ENCODE results near the gene IL6ST.
"Not testable (repeated sequence)": the region's sequence is repeated elsewhere in the genome, so short reads cannot be mapped to it uniquely, and the experiment has no call there.

Gene IL6ST

GRCh38 chr5:55994495-55994997 lies at the start of gene IL6ST:
TSS of gene IL6ST (minus strand) at chr5:55994963. CDS start at chr5:55976278, 18,685 bp downstream.
- peak; percentile 28 for DNase-seq (ENCODE audit: low read depth)

- DNase-seq (ENCODE audit: low read depth): no peak
These were observed 45.2 kb upstream of the IL6ST start for GRCh38 chr5:56039985-56040384.

- DNase-seq (ENCODE audit: low read depth): not testable (repeated sequence)
These were observed 43.4 kb upstream of the IL6ST start for GRCh38 chr5:56038206-56038605.

- no peak for DNase-seq (ENCODE audit: low read depth)
These were observed 42.8 kb upstream of the IL6ST start for GRCh38 chr5:56037531-56038010.

GRCh38 chr5:56035394-56035793 lies 40.6 kb upstream of the IL6ST start:
- not testable (repeated sequence) for DNase-seq (ENCODE audit: low read depth)

GRCh38 chr5:56029871-56030630 lies 35.3 kb upstream of the IL6ST start:
- not testable (repeated sequence) for DNase-seq (ENCODE audit: low read depth)

GRCh38 chr5:56029457-56029856 lies 34.7 kb upstream of the IL6ST start:
- DNase-seq (ENCODE audit: low read depth): no peak

- no peak for DNase-seq (ENCODE audit: low read depth)
These were observed 33.9 kb upstream of the IL6ST start for GRCh38 chr5:56028708-56029107.

- DNase-seq (ENCODE audit: low read depth): no peak
These were observed 32.1 kb upstream of the IL6ST start for GRCh38 chr5:56026863-56027300.

GRCh38 chr5:56025151-56025885 lies 30.6 kb upstream of the IL6ST start:
- DNase-seq (ENCODE audit: low read depth): no peak

- DNase-seq (ENCODE audit: low read depth): no peak
These were observed 30.0 kb upstream of the IL6ST start for GRCh38 chr5:56024810-56025150.

- no peak for DNase-seq (ENCODE audit: low read depth)
These were observed 28.5 kb upstream of the IL6ST start for GRCh38 chr5:56023296-56023695.

- DNase-seq (ENCODE audit: low read depth): no peak
These were observed 24.8 kb upstream of the IL6ST start for GRCh38 chr5:56019306-56020272.

- DNase-seq (ENCODE audit: low read depth): no peak
These were observed 24.1 kb upstream of the IL6ST start for GRCh38 chr5:56018832-56019231.

- not testable (repeated sequence) for DNase-seq (ENCODE audit: low read depth)
These were observed 19.9 kb upstream of the IL6ST start for GRCh38 chr5:56014701-56015100.

GRCh38 chr5:56013939-56014338 lies 19.2 kb upstream of the IL6ST start:
- DNase-seq (ENCODE audit: low read depth): not testable (repeated sequence)

GRCh38 chr5:56012281-56012963 lies 17.7 kb upstream of the IL6ST start:
- DNase-seq (ENCODE audit: low read depth): peak; percentile 10

- no peak for DNase-seq (ENCODE audit: low read depth)
These were observed 17.1 kb upstream of the IL6ST start for GRCh38 chr5:56011835-56012234.

GRCh38 chr5:56010431-56010830 lies 15.7 kb upstream of the IL6ST start:
- no peak for DNase-seq (ENCODE audit: low read depth)

GRCh38 chr5:56006600-56006999 lies 11.8 kb upstream of the IL6ST start:
- DNase-seq (ENCODE audit: low read depth): no peak

GRCh38 chr5:56006094-56006493 lies 11.3 kb upstream of the IL6ST start:
- DNase-seq (ENCODE audit: low read depth): no peak
